ENCODE data around the gene COMT. TPM values are rescaled to one million over a fixed set of nuclear protein-coding genes. Genes with fewer than 3 reads are reported as not detected.

The COMT gene
- total and polyA plus RNA-seq, 2 experiments from 2014 or later, result 29.6 to 29.8 TPM

- peak overlapping the region; percentile 90 for H3K27ac Mint-ChIP-seq
These were observed 34.1 kb downstream of the COMT start for GRCh38 chr22:19975707-19976035.

More at GRCh38 chr22:19975707-19976035, 34.1 kb downstream of the COMT start:
- 0 out of 2 replicates have a peak, but pooled peaks cover 4% of the 10 kb centered on the region for H3K36me3 ChIP-seq (ENCODE audit: insufficient read depth)
- no peak overlapping the region for H2AFZ ChIP-seq
- DNase-seq (ENCODE audit: low spot score) (no peak), ATAC-seq (no peak)
- H3K4me1 ChIP-seq (ENCODE audit: insufficient read depth), result peaks cover 10% of the 10 kb centered on the region
- 0 out of 2 replicates have a peak, but pooled peaks cover 3% of the 10 kb centered on the region for H3F3A ChIP-seq (replicated peaks; ENCODE audit: low read depth)
- H4K20me1 ChIP-seq (replicated peaks; ENCODE audit: insufficient read depth), result no peaks in the 10 kb centered on the region; the same call in 1 of the 2 replicates
- H3K36me3 Mint-ChIP-seq (ENCODE audit: low read depth), result peaks cover 27% of the 10 kb centered on the region
- no peaks in the 10 kb centered on the region for H3K9me2 ChIP-seq (ENCODE audit: insufficient read depth)
- no peak for TF ChIP-seq JUNB (IDR thresholded peaks at IDR 0.05; ENCODE audit: unreplicated experiment)
- TF ChIP-seq EZH2 (IDR thresholded peaks at IDR 0.05; ENCODE audit: low read depth, unreplicated experiment), result no peak
- TF ChIP-seq ZNF462 (CRISPR knock-in tag; IDR thresholded peaks at IDR 0.05), result no peak
- no peak for TF ChIP-seq ZNF114 (CRISPR knock-in tag; IDR thresholded peaks at IDR 0.05)
- 0 out of 2 replicates have a peak overlapping the region, but pooled peaks have one; percentile 69 for H3K27ac ChIP-seq (ENCODE audit: low read depth)
- H3K27me3 Mint-ChIP-seq (ENCODE audit: insufficient read depth, low read depth, poor library complexity), result peaks cover 3% of the 10 kb centered on the region
- H3K27me3 ChIP-seq (ENCODE audit: insufficient read depth), result no peaks in the 10 kb centered on the region
- no peaks in the 10 kb centered on the region for H3K9me3 Mint-ChIP-seq
- no peak overlapping the region for H3K4me3 ChIP-seq
- no peak overlapping the region for H3K4me2 ChIP-seq
- H3K79me2 ChIP-seq (replicated peaks; ENCODE audit: insufficient read depth), result no peaks in the 10 kb centered on the region
- H3K4me3 Mint-ChIP-seq, result peak overlapping the region; percentile 28; the same call in 2 of the 3 replicates
- peaks cover 17% of the 10 kb centered on the region for H3K4me1 Mint-ChIP-seq

Measured in GM23338 (cell line).